Measurements from ENCODE around the gene CDH26. TPM values are rescaled to one million over a fixed set of nuclear protein-coding genes. Genes with fewer than 3 reads are reported as not detected.

CDH26 gene
- total RNA-seq, 5 donors from 2014 or later (not counting 1 experiment from before 2014, with no cell fraction given) = 1.5 to 5.2 (median 2.9) TPM

DNA sequence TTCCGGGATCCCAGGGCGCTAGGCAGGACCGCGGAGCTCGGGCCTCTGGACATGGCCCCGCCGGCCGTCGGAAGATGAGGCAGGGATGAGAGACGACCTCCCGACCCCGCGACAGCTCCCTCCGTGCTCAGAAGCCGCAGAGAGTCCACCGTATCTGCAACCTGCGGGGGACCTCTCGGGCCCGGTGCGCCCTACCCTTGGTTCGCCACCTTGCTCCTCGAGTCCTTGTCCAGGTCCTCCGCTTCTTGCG lies 18.4 kb upstream of the CDH26 start:
- H3K27me3 Mint-ChIP-seq = no peaks in the 10 kb centered on the region
- CTCF ChIA-PET = interaction anchor here (0.6 to 2.3 kb wide), 6 partner anchors 9 to 118 kb away, joined by 3 to 16 read pairs (median 5); no protein-coding TSS in a partner anchor
- peaks cover 39 to 59% (median 52%) of the 10 kb centered on the region in 3 donors for H3K4me1 Mint-ChIP-seq
- H3K27me3 ChIP-seq (replicated peaks in 1 of 2; ENCODE audit: control insufficient read depth in 2 of 2, extremely low read depth in 1 of 2, insufficient read depth in 2 of 2, low read length in 1 of 2) = no peaks in the 10 kb centered on the region
- H3K27ac ChIP-seq (ENCODE audit: low read length) = peak overlapping the region; percentile 57
- peak overlapping the region; percentile 84 to 97 for H3K4me3 ChIP-seq (ENCODE audit: control insufficient read depth in 1 of 2, extremely low read depth in 1 of 2, low read length in 1 of 2)
- H3K4me1 ChIP-seq (ENCODE audit: control insufficient read depth in 1 of 2, extremely low read depth in 1 of 2, insufficient read depth in 2 of 2, low read length in 2 of 2) = peaks cover 11 to 13% of the 10 kb centered on the region in 2 experiments
- H3K36me3 Mint-ChIP-seq = peaks cover 17% of the 10 kb centered on the region
- H3K4me3 Mint-ChIP-seq = peak overlapping the region; percentile 93 to 98 (median 97)
- peaks cover 0 to 19% of the 10 kb centered on the region in 2 donors for H3K36me3 ChIP-seq (ENCODE audit: control insufficient read depth in 2 of 2, extremely low read depth in 1 of 2, insufficient read depth in 1 of 2, low read length in 1 of 2)
- POLR2A ChIA-PET = interaction anchor here in 1 of 2 donors (0.7 to 1.3 kb wide), 2 partner anchors 9 to 1551 kb away, joined by 3 read pairs; no protein-coding TSS in a partner anchor
- ATAC-seq (replicated peaks in 1 of 4) = peak in 3 of 4 experiments; percentile 2 to 14 (median 7)
- WGBS (ENCODE audit: insufficient coverage) = 0% methylated on average over 17 of the region's 24 CpGs
- H3K9me3 ChIP-seq = no peaks in the 10 kb centered on the region
- DNase-seq = peak in 3 of 35 experiments; percentile 2 to 6 (median 4)
- peak overlapping the region; percentile 76 to 78 for H3K27ac Mint-ChIP-seq
- H3K9me3 Mint-ChIP-seq = no peaks in the 10 kb centered on the region

DNA sequence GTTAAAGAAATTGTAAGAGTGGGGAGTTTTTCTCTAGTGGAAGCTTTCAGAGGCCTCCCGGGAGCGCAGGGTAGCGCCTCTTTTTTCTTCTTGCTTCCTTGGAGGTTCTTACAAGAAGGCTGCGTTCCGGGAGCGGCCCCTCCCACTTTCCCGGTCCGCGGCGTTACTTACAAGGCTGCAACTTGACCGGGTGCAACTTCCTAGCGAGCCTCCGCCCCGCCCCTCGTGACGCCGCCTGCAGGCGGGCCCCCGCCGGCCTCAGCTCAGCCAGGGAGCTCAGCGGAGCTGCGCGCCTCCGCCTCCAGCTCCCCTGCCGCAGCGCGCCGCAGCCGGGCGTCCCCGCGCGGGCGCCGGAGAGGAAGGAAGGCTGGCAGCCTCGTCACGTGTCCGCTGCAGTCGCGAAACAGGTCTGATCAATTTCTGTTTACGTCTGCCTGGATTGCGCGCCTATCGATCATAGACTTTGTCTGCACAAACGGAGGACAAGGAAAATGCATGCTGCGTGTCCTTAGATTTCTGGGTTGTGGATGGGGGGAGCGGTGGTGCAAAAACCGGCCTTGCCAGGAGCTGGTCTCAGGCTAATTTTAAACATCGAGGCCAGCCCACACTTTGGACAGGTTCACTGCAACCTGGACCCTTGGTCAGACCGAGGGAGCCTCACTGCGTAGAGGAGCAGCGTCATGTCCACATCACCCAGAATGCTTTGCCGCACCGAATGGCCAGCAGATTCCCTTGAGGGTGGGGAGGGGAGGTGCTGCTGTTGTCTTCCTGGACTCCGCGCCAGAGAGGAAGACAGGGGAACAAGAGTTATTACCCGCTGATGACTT lies 17.9 kb upstream of the CDH26 start, which contains the start of the genes FAM217B and PPP1R3D:
FAM217B (plus strand) TSS at position 261 of the 827 bp plus-strand sequence. CDS start 3,555 bp downstream, outside the sequence.
PPP1R3D (minus strand) TSS at position 177 of the 827 bp plus-strand sequence. CDS start 374 bp downstream, outside the sequence.
- POLR2A ChIA-PET = interaction anchor here in 1 of 2 donors (0.5 to 1.3 kb wide), 3 partner anchors 8 to 1552 kb away, joined by 3 read pairs; no protein-coding TSS in a partner anchor
- peak; percentile 98 to 100 (median 98) for ATAC-seq (replicated peaks in 1 of 4)
- H3K4me3 ChIP-seq (ENCODE audit: control insufficient read depth in 1 of 2, extremely low read depth in 1 of 2, low read length in 1 of 2) = peak within 1 kb of the TSS; percentile 84 to 97
- Mint-ChIP-seq H3K27ac (peak within 1 kb of the TSS; percentile 96 to 98), H3K36me3 (peaks cover 18% of the 10 kb centered on the region), H3K9me3 (no peaks in the 10 kb centered on the region), H3K4me3 (peak within 1 kb of the TSS; percentile 93 to 98 (median 97)), H3K4me1 (peaks cover 40 to 60% (median 55%) of the 10 kb centered on the region in 3 donors), H3K27me3 (no peaks in the 10 kb centered on the region)
- H3K36me3 ChIP-seq (ENCODE audit: control insufficient read depth in 2 of 2, extremely low read depth in 1 of 2, insufficient read depth in 1 of 2, low read length in 1 of 2) = peaks cover 0 to 23% of the 10 kb centered on the region in 2 donors
- no peaks in the 10 kb centered on the region for H3K27me3 ChIP-seq (replicated peaks in 1 of 2; ENCODE audit: control insufficient read depth in 2 of 2, extremely low read depth in 1 of 2, insufficient read depth in 2 of 2, low read length in 1 of 2)
- peaks cover 11 to 13% of the 10 kb centered on the region in 2 experiments for H3K4me1 ChIP-seq (ENCODE audit: control insufficient read depth in 1 of 2, extremely low read depth in 1 of 2, insufficient read depth in 2 of 2, low read length in 2 of 2)
- H3K9me3 ChIP-seq = no peaks in the 10 kb centered on the region
- WGBS (ENCODE audit: insufficient coverage) = under 1% methylated on average over 53 of the region's 57 CpGs
- peak; percentile 75 to 92 (median 83) for DNase-seq
- CTCF ChIA-PET = interaction anchor here (0.6 to 2.3 kb wide), 7 partner anchors 9 to 117 kb away, joined by 3 to 16 read pairs (median 3); no protein-coding TSS in a partner anchor
- H3K27ac ChIP-seq (ENCODE audit: low read length) = peak within 1 kb of the TSS; percentile 82

- CTCF ChIA-PET = interaction anchor here (0.7 to 2.3 kb wide), 5 partner anchors 9 to 117 kb away, joined by 3 to 16 read pairs (median 7); no protein-coding TSS in a partner anchor
- H3K27me3 ChIP-seq (replicated peaks in 1 of 2; ENCODE audit: control insufficient read depth in 2 of 2, extremely low read depth in 1 of 2, insufficient read depth in 2 of 2, low read length in 1 of 2) = no peaks in the 10 kb centered on the region
- peaks cover 18% of the 10 kb centered on the region for H3K36me3 Mint-ChIP-seq
- peak overlapping the region; percentile 82 for H3K27ac ChIP-seq (ENCODE audit: low read length)
- POLR2A ChIA-PET = interaction anchor here in 1 of 2 donors (0.5 to 1.3 kb wide), 2 partner anchors 7 to 322 kb away, joined by 3 read pairs; no protein-coding TSS in a partner anchor
- WGBS (ENCODE audit: insufficient coverage) = 6% methylated on average over 4 of the region's 4 CpGs
- peaks cover 43 to 59% (median 56%) of the 10 kb centered on the region in 3 donors for H3K4me1 Mint-ChIP-seq
- no peak for DNase-seq
- no peaks in the 10 kb centered on the region for H3K9me3 ChIP-seq
- peak overlapping the region; percentile 84 to 97 for H3K4me3 ChIP-seq (ENCODE audit: control insufficient read depth in 1 of 2, extremely low read depth in 1 of 2, low read length in 1 of 2)
- no peaks in the 10 kb centered on the region for H3K27me3 Mint-ChIP-seq
- H3K4me3 Mint-ChIP-seq = peak overlapping the region; percentile 93 to 98 (median 97)
- no peaks in the 10 kb centered on the region for H3K9me3 Mint-ChIP-seq
- H3K36me3 ChIP-seq (ENCODE audit: control insufficient read depth in 2 of 2, extremely low read depth in 1 of 2, insufficient read depth in 1 of 2, low read length in 1 of 2) = peaks cover 0 to 23% of the 10 kb centered on the region in 2 donors
- peaks cover 11 to 13% of the 10 kb centered on the region in 2 experiments for H3K4me1 ChIP-seq (ENCODE audit: control insufficient read depth in 1 of 2, extremely low read depth in 1 of 2, insufficient read depth in 2 of 2, low read length in 2 of 2)
- no peak for ATAC-seq (replicated peaks in 1 of 4)
- H3K27ac Mint-ChIP-seq = peak overlapping the region; percentile 96 to 98
These were observed 17.3 kb upstream of the CDH26 start for GRCh38 chr20:59940956-59941294.

DNA sequence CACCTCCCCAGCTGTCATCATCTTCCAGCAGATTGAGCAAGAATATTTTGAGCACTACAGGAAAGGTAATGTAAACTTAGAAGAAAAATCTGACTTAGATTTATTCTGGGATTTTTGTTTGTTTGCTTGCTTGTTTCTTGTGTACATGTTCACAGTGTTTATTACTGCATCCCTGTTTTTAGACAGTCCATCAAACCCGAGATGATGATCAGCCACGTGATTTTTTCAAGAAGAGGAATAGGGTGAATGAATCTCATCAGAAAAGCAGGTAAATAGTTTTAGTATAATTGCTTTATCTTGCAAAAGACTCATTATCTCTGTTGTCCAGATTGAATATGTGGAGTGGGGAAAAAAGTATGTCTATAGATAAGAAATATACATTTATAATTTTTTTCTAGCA lies 16.0 kb upstream of the CDH26 start:
- H3K27me3 Mint-ChIP-seq = no peaks in the 10 kb centered on the region
- no peak for DNase-seq
- ChIA-PET CTCF (no interaction called here), POLR2A (no interaction called here)
- no CpG with 5 or more reads among the region's 2 CpGs for WGBS (ENCODE audit: insufficient coverage)
- Histone ChIP-seq H3K4me3 (ENCODE audit: control insufficient read depth in 1 of 2, extremely low read depth in 1 of 2, low read length in 1 of 2) (no peak overlapping the region), H3K27me3 (replicated peaks in 1 of 2; ENCODE audit: control insufficient read depth in 2 of 2, extremely low read depth in 1 of 2, insufficient read depth in 2 of 2, low read length in 1 of 2) (no peaks in the 10 kb centered on the region), H3K27ac (ENCODE audit: low read length) (no peak overlapping the region), H3K36me3 (ENCODE audit: control insufficient read depth in 2 of 2, extremely low read depth in 1 of 2, insufficient read depth in 1 of 2, low read length in 1 of 2) (peaks cover 0 to 26% of the 10 kb centered on the region in 2 donors), H3K4me1 (ENCODE audit: control insufficient read depth in 1 of 2, extremely low read depth in 1 of 2, insufficient read depth in 2 of 2, low read length in 2 of 2) (peaks cover 11 to 13% of the 10 kb centered on the region in 2 experiments), H3K9me3 (no peaks in the 10 kb centered on the region)
- peaks cover 21% of the 10 kb centered on the region for H3K36me3 Mint-ChIP-seq
- ATAC-seq (replicated peaks in 1 of 4) = no peak
- no peaks in the 10 kb centered on the region for H3K9me3 Mint-ChIP-seq
- H3K4me3 Mint-ChIP-seq = no peak overlapping the region
- H3K27ac Mint-ChIP-seq = peak overlapping the region in 1 of 2 donors; percentile 22
- H3K4me1 Mint-ChIP-seq = peaks cover 40 to 52% (median 50%) of the 10 kb centered on the region in 3 donors

DNA sequence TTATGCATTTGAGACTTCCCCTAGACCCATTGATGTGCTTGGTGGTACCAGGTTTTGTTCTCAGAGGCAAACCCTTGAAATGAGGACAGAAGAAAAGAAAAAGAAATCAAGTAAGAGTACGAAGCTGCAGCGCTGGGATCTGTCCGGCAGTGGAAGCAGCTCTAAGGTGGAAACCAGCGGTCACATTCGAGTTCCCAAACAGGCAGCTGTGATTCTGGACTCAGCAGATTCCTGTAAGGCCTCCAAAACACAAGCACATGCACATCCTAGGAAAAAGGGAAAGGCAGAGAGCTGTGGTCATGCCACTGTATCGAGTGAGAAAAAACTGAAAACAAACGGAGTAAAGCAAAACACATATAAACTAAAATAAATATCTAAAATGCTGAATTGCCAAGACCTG lies 13.5 kb upstream of the CDH26 start:
- Mint-ChIP-seq H3K4me3 (no peak overlapping the region), H3K27ac (no peak overlapping the region), H3K36me3 (peaks cover 18% of the 10 kb centered on the region), H3K9me3 (no peaks in the 10 kb centered on the region), H3K27me3 (no peaks in the 10 kb centered on the region), H3K4me1 (peaks cover 39 to 50% (median 47%) of the 10 kb centered on the region in 3 donors)
- H3K36me3 ChIP-seq (ENCODE audit: control insufficient read depth in 2 of 2, extremely low read depth in 1 of 2, insufficient read depth in 1 of 2, low read length in 1 of 2) = peaks cover 0 to 26% of the 10 kb centered on the region in 2 donors
- CTCF ChIA-PET = interaction anchor here in 1 of 2 donors (0.7 kb wide), 1 partner anchor 11 kb away, joined by 4 read pairs; no protein-coding TSS in a partner anchor
- POLR2A ChIA-PET = no interaction called here
- 100% methylated on average over 1 of the region's 7 CpGs for WGBS (ENCODE audit: insufficient coverage)
- H3K27me3 ChIP-seq (replicated peaks in 1 of 2; ENCODE audit: control insufficient read depth in 2 of 2, extremely low read depth in 1 of 2, insufficient read depth in 2 of 2, low read length in 1 of 2) = no peaks in the 10 kb centered on the region
- H3K27ac ChIP-seq (ENCODE audit: low read length) = no peak overlapping the region
- ATAC-seq (replicated peaks in 1 of 4) (no peak), DNase-seq (no peak)
- H3K9me3 ChIP-seq = no peaks in the 10 kb centered on the region
- peaks cover 5 to 12% of the 10 kb centered on the region in 2 experiments for H3K4me1 ChIP-seq (ENCODE audit: control insufficient read depth in 1 of 2, extremely low read depth in 1 of 2, insufficient read depth in 2 of 2, low read length in 2 of 2)
- no peak overlapping the region for H3K4me3 ChIP-seq (ENCODE audit: control insufficient read depth in 1 of 2, extremely low read depth in 1 of 2, low read length in 1 of 2)

DNA sequence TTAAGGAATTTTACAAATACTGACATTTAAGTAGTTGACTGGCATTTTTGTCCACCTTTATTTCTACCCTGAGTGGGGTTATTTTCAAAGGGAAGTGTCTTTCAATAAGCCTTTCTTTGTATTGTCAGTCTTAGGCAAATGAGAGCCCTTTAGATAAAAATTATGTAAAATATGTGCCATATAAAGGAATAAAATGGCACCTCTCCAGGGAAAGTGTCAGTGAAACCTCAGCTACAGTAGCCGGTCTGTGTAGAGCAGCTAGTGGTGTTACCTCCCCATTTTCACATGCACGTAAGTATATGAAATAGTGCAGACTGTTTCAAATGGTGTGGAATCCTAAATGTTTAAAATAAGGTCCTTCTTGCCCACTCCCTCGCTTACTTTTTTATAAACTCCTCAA lies 13.0 kb upstream of the CDH26 start:
- DNase-seq (no peak), ATAC-seq (replicated peaks in 1 of 4) (no peak)
- CTCF ChIA-PET = interaction anchor here in 1 of 2 donors (1.1 kb wide), 1 partner anchor 9 kb away, joined by 3 read pairs; no protein-coding TSS in a partner anchor
- H3K36me3 Mint-ChIP-seq = peaks cover 18% of the 10 kb centered on the region
- peaks cover 0 to 26% of the 10 kb centered on the region in 2 donors for H3K36me3 ChIP-seq (ENCODE audit: control insufficient read depth in 2 of 2, extremely low read depth in 1 of 2, insufficient read depth in 1 of 2, low read length in 1 of 2)
- whole genome bisulfite sequencing (ENCODE audit: insufficient coverage) = no CpG with 5 or more reads among the region's 3 CpGs
- H3K9me3 Mint-ChIP-seq = no peaks in the 10 kb centered on the region
- no peak overlapping the region for H3K27ac ChIP-seq (ENCODE audit: low read length)
- H3K4me1 Mint-ChIP-seq = peaks cover 39 to 50% (median 44%) of the 10 kb centered on the region in 3 donors
- peaks cover 5 to 12% of the 10 kb centered on the region in 2 experiments for H3K4me1 ChIP-seq (ENCODE audit: control insufficient read depth in 1 of 2, extremely low read depth in 1 of 2, insufficient read depth in 2 of 2, low read length in 2 of 2)
- H3K4me3 Mint-ChIP-seq = no peak overlapping the region
- no peaks in the 10 kb centered on the region for H3K27me3 Mint-ChIP-seq
- H3K9me3 ChIP-seq = no peaks in the 10 kb centered on the region
- no peak overlapping the region for H3K4me3 ChIP-seq (ENCODE audit: control insufficient read depth in 1 of 2, extremely low read depth in 1 of 2, low read length in 1 of 2)
- H3K27me3 ChIP-seq (replicated peaks in 1 of 2; ENCODE audit: control insufficient read depth in 2 of 2, extremely low read depth in 1 of 2, insufficient read depth in 2 of 2, low read length in 1 of 2) = no peaks in the 10 kb centered on the region
- POLR2A ChIA-PET = no interaction called here
- H3K27ac Mint-ChIP-seq = no peak overlapping the region

Measured in T-cell (primary cell).